Tibial artery (tissue), 4 donors: ENCODE data around the gene GRID2.

ENCODE experiments used
- DNase-seq, 2 donors: peaks; one replicate each; pipeline ENCODE4 v3.0.0-alpha.2; 2019
- H3K27ac ChIP-seq, 2 donors: fragments of 200-600 bp; sonication (generic) in 1 of 2; 1 replicate in 1 of 2; 2 replicates in 1 of 2; pipeline ENCODE4 v1.5.1; 2018 to 2019; ENCODE audit warnings: mild to moderate bottlenecking in 1 of 2
- H3K27me3 ChIP-seq, 2 donors: fragments of 200-600 bp; sonication (generic) in 1 of 2; one replicate each; pipeline versions ENCODE4 v1.5.1 to v1.6.0; 2016 to 2019
- H3K36me3 ChIP-seq, 3 donors: fragments of 200-600 bp; sonication (generic) in 2 of 3; one replicate each; pipeline ENCODE4 v1.5.1; 2016 to 2019; ENCODE audit warnings: mild to moderate bottlenecking in 2 of 3
- H3K4me1 ChIP-seq, 4 donors: fragments of 200-600 bp; sonication (generic) in 2 of 4; 1 replicate in 3 of 4; 2 replicates in 1 of 4; pipeline ENCODE4 v1.5.1; 2016 to 2019
- H3K4me3 ChIP-seq, 2 donors: fragments of 200-600 bp; sonication (generic) in 1 of 2; 1 replicate in 1 of 2; 2 replicates in 1 of 2; pipeline ENCODE4 v1.5.1; 2018 to 2019; ENCODE audit warnings: mild to moderate bottlenecking in 2 of 2
- H3K9me3 ChIP-seq, 3 donors: fragments of 200-600 bp; sonication (generic) in 1 of 3; one replicate each; pipeline ENCODE4 v1.5.1; 2016 to 2019
- CTCF ChIP-seq, 2 experiments: fragments of 200-600 bp in 1 of 2; fragments of 450-650 bp in 1 of 2; IDR thresholded peaks; one replicate each; pipeline ENCODE4 v1.5.1; 2017 to 2019; ENCODE audit warnings: antibody characterized with exemption in 2 of 2, mild to moderate bottlenecking in 1 of 2, moderate library complexity in 1 of 2
- intact Hi-C: fragments of 100-400 bp; cut with DNase I; formaldehyde crosslinking; loops from one replicate; pipeline ENCODE4 v1.15.0; 2023; ENCODE audit warnings: low total_unique reads

GRID2 gene

GRCh38 chr4:92333016-92333415 lies 29.2 kb downstream of the GRID2 start:
- no peaks in the 10 kb centered on the region for H3K9me3 ChIP-seq
- no peak for DNase-seq
- H3K27me3 ChIP-seq: no peaks in the 10 kb centered on the region
- intact Hi-C loops: no loop called here
- H3K4me1 ChIP-seq: peaks cover 0 to 22% (median 3%) of the 10 kb centered on the region in 4 donors
- no peak for TF ChIP-seq CTCF (IDR thresholded peaks at IDR 0.05)
- H3K4me3 ChIP-seq: no peak overlapping the region
- H3K36me3 ChIP-seq: no peaks in the 10 kb centered on the region
- H3K27ac ChIP-seq: no peak overlapping the region

- Histone ChIP-seq H3K36me3 (no peaks in the 10 kb centered on the region), H3K9me3 (no peaks in the 10 kb centered on the region), H3K27ac (no peak overlapping the region), H3K4me1 (peaks cover 0 to 22% (median 3%) of the 10 kb centered on the region in 4 donors), H3K27me3 (no peaks in the 10 kb centered on the region), H3K4me3 (no peak overlapping the region)
- no peak for DNase-seq
- intact Hi-C loops: no loop called here
- no peak for TF ChIP-seq CTCF (IDR thresholded peaks at IDR 0.05)
These were observed 31.1 kb downstream of the GRID2 start for GRCh38 chr4:92334716-92335350.

- TF ChIP-seq CTCF (IDR thresholded peaks at IDR 0.05): no peak
- intact Hi-C loops: no loop called here
These were observed 35.9 kb downstream of the GRID2 start for GRCh38 chr4:92339676-92340075.

DNA sequence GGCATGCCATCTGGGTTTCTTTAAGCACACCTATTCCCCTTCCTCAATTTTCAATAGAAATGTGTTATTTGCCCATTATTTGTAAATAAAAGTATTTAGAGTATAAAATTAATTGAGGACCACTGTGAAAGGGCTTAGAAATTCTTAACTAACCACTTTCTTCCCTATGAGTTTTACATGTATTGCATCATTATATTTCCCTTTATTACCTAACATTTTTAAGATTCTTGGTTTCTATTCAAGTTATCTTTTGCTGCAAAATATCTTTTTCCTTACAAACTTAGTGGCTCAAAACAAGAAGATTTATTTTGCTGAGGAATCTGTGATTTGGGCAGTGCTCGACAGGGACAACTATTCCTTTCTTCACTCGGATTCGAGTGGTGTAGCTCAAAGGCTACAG lies 40.5 kb downstream of the GRID2 start:
- no peak for TF ChIP-seq CTCF (IDR thresholded peaks at IDR 0.05)
- intact Hi-C loops: no loop called here
- no peak for DNase-seq

More at GRCh38 chr4:92339676-92340075, 35.9 kb downstream of the GRID2 start:
- Histone ChIP-seq H3K9me3 (no peaks in the 10 kb centered on the region), H3K4me1 (peaks cover 0 to 6% (median 2%) of the 10 kb centered on the region in 4 donors), H3K4me3 (no peak overlapping the region), H3K36me3 (no peaks in the 10 kb centered on the region), H3K27ac (no peak overlapping the region), H3K27me3 (no peaks in the 10 kb centered on the region)
- DNase-seq: no peak

DNA sequence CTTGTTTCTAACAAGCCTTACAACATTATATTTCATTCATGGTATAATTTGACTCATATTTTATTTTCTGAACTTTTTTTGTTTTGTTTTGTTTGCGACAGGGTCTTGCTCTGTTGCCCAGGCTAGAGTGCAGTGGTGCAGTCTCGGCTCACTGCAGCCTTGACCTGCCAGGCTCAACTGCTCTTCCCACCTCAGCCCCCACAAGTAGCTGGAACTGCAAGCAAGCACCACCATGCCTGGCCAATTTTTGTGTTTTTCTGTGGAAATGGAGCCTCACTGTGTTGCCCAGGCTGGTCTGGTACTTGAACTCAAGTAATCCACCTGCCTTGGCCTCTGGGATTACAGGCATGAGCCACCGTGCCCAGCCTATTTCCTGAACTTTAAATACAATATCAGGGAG lies 42.5 kb downstream of the GRID2 start:
- no peak for DNase-seq
- intact Hi-C loops: no loop called here
- TF ChIP-seq CTCF (IDR thresholded peaks at IDR 0.05): no peak
- no peaks in the 10 kb centered on the region for H3K36me3 ChIP-seq
- H3K4me3 ChIP-seq: no peak overlapping the region
- H3K9me3 ChIP-seq: no peaks in the 10 kb centered on the region
- no peaks in the 10 kb centered on the region for H3K27me3 ChIP-seq
- H3K27ac ChIP-seq: no peak overlapping the region
- no peaks in the 10 kb centered on the region for H3K4me1 ChIP-seq

More for the DNA sequence above, 40.5 kb downstream of the GRID2 start:
- no peaks in the 10 kb centered on the region for H3K36me3 ChIP-seq
- H3K27ac ChIP-seq: no peak overlapping the region
- H3K27me3 ChIP-seq: no peaks in the 10 kb centered on the region
- no peaks in the 10 kb centered on the region for H3K4me1 ChIP-seq
- no peaks in the 10 kb centered on the region for H3K9me3 ChIP-seq
- H3K4me3 ChIP-seq: no peak overlapping the region

DNA sequence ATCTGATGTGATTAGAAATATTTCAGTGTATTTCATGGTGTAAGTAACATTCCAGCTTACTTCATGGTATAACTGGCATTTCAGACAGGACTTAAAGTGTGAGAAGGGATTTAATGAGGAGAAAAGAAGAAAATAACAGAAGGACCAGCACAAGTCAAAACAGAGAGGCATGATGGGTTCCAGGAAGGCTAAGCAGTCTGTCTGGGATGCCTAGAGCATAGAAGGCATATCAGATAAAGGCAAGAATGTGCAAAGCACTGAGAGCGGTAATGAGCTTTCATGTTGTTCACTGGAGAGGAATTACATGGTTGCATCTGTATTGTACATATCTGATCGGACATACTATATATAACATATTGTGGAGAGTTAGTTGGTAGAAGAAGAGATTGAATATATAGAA lies 54.2 kb downstream of the GRID2 start:
- DNase-seq: no peak
- no peaks in the 10 kb centered on the region for H3K36me3 ChIP-seq
- H3K27me3 ChIP-seq: no peaks in the 10 kb centered on the region
- H3K4me3 ChIP-seq: no peak overlapping the region
- no peak for TF ChIP-seq CTCF (IDR thresholded peaks at IDR 0.05)
- intact Hi-C loops: no loop called here
- H3K4me1 ChIP-seq: no peaks in the 10 kb centered on the region
- H3K9me3 ChIP-seq: no peaks in the 10 kb centered on the region
- H3K27ac ChIP-seq: no peak overlapping the region
